Mucosa of descending colon (tissue), 3 donors: ENCODE data around the gene CPSF4L. TPM values are rescaled to one million over a fixed set of nuclear protein-coding genes. Genes with fewer than 3 reads are reported as not detected.
A peak's percentile ranks its signal among the peaks of the same experiment; 100 is the strongest.

ENCODE experiments used
- ATAC-seq: fragments of 200-7000 bp; cut with Tn5 transposase; one replicate; pipeline ENCODE4 v1.9.1; 2020; ENCODE audit warnings: mild to moderate bottlenecking, moderate library complexity
- DNase-seq, 3 donors: peaks; one replicate each; pipeline ENCODE4 v3.0.0-alpha.2; 2020
- H3K36me3 ChIP-seq: fragments of 200-600 bp; one replicate; pipeline ENCODE4 v1.8.0; 2021; ENCODE audit warnings: low read depth, mild to moderate bottlenecking
- H3K4me1 ChIP-seq: fragments of 200-600 bp; one replicate; pipeline ENCODE4 v1.8.0; 2021; ENCODE audit warnings: low read depth, mild to moderate bottlenecking
- H3K4me3 ChIP-seq: fragments of 200-600 bp; one replicate; pipeline ENCODE4 v1.8.0; 2021; ENCODE audit warnings: mild to moderate bottlenecking
- H3K9me3 ChIP-seq: fragments of 200-600 bp; one replicate; pipeline ENCODE4 v1.8.0; 2021; ENCODE audit warnings: mild to moderate bottlenecking
- CTCF ChIP-seq: fragments of 200-600 bp; IDR thresholded peaks from one replicate; pipeline ENCODE4 v1.8.0; 2022; ENCODE audit warnings: antibody characterized with exemption, mild to moderate bottlenecking
- intact Hi-C, 2 donors: fragments of 100-400 bp; cut with DNase I in 1 of 2; cut with micrococcal nuclease in 1 of 2; formaldehyde crosslinking; loops; one replicate each; pipeline versions ENCODE4 v1.11.0 to v1.11.1; 2022; cut with DNase I, micrococcal nuclease
- total RNA-seq, 3 donors: library from RNA; stranded (reverse); fragmentation: NEBNext Ultra II Directional in 2 of 3; extraction: Animal tissue kit (Norgen Biotek cat#: 25700) in 2 of 3; gene quantifications; one replicate each; pipeline versions ENCODE4 v1.2.1 to v1.2.4, GENCODE V29; 2021 to 2023
- donor health status: DM: no; HTN: no; CAD: no; lungs with moderate emphysema.
- donor health status: DM: no; HTN: no; CAD: no.
- donor health status: DM: no; HTN: yes; CAD: no.

CPSF4L gene
- total RNA-seq, 3 donors from 2014 or later: not detected

- H3K4me3 ChIP-seq: no peak overlapping the region
These were observed 27.0 kb upstream of the CPSF4L start for GRCh38 chr17:73288534-73289302.

GRCh38 chr17:73286863-73287296 lies 25.2 kb upstream of the CPSF4L start:
- Histone ChIP-seq H3K9me3 (no peaks in the 10 kb centered on the region), H3K36me3 (no peaks in the 10 kb centered on the region), H3K4me1 (peaks cover 39% of the 10 kb centered on the region), H3K4me3 (no peak overlapping the region)
- no peak for TF ChIP-seq CTCF
- no peak for ATAC-seq
- intact Hi-C loops: no loop called here
- no peak for DNase-seq

More at GRCh38 chr17:73288534-73289302, 27.0 kb upstream of the CPSF4L start:
- intact Hi-C loops: no loop called here
- Histone ChIP-seq H3K4me1 (peaks cover 57% of the 10 kb centered on the region), H3K9me3 (no peaks in the 10 kb centered on the region), H3K36me3 (no peaks in the 10 kb centered on the region)
- peak; percentile 82 for ATAC-seq
- TF ChIP-seq CTCF: no peak
- peak; percentile 76 to 80 (median 77) for DNase-seq

GRCh38 chr17:73285916-73286862 lies 24.5 kb upstream of the CPSF4L start:
- no peak for TF ChIP-seq CTCF
- intact Hi-C loops: no loop called here
- H3K4me1 ChIP-seq: peaks cover 32% of the 10 kb centered on the region
- DNase-seq: no peak
- H3K36me3 ChIP-seq: no peaks in the 10 kb centered on the region
- no peak for ATAC-seq
- no peaks in the 10 kb centered on the region for H3K9me3 ChIP-seq
- no peak overlapping the region for H3K4me3 ChIP-seq

GRCh38 chr17:73285603-73285908 lies 23.9 kb upstream of the CPSF4L start:
- intact Hi-C loops: no loop called here
- peaks cover 26% of the 10 kb centered on the region for H3K4me1 ChIP-seq
- H3K36me3 ChIP-seq: no peaks in the 10 kb centered on the region
- DNase-seq (no peak), ATAC-seq (no peak)
- no peak for TF ChIP-seq CTCF
- no peaks in the 10 kb centered on the region for H3K9me3 ChIP-seq
- H3K4me3 ChIP-seq: no peak overlapping the region

- DNase-seq (no peak), ATAC-seq (no peak)
- Histone ChIP-seq H3K4me3 (no peak overlapping the region), H3K36me3 (no peaks in the 10 kb centered on the region), H3K4me1 (peaks cover 22% of the 10 kb centered on the region), H3K9me3 (no peaks in the 10 kb centered on the region)
- intact Hi-C loops: no loop called here
- no peak for TF ChIP-seq CTCF
These were observed 23.4 kb upstream of the CPSF4L start for GRCh38 chr17:73284906-73285602.
